ENCODE data around the gene ANO10.

ANO10 gene

GRCh38 chr3:43338295-43338694 lies 283.5 kb downstream of the ANO10 start:
- DNase-seq (ENCODE audit: extremely low spot score, insufficient read length, low read depth) (no peak), FAIRE-seq (no peak)

GRCh38 chr3:43335799-43336198 lies 286.0 kb downstream of the ANO10 start:
- DNase-seq (ENCODE audit: extremely low spot score, insufficient read length, low read depth) (no peak), FAIRE-seq (no peak)

- FAIRE-seq (no peak), DNase-seq (ENCODE audit: extremely low spot score, insufficient read length, low read depth) (no peak)
These were observed 286.8 kb downstream of the ANO10 start for GRCh38 chr3:43334976-43335375.

- no peak for DNase-seq (ENCODE audit: extremely low spot score, insufficient read length, low read depth)
- FAIRE-seq, result no peak
These were observed 290.4 kb downstream of the ANO10 start for GRCh38 chr3:43331381-43331780.

- DNase-seq (ENCODE audit: extremely low spot score, insufficient read length, low read depth) (no peak), FAIRE-seq (no peak)
These were observed 290.8 kb downstream of the ANO10 start for GRCh38 chr3:43330981-43331380.

- DNase-seq (ENCODE audit: extremely low spot score, insufficient read length, low read depth) (no peak), FAIRE-seq (no peak)
These were observed 293.2 kb downstream of the ANO10 start for GRCh38 chr3:43328653-43329052.

GRCh38 chr3:43327582-43327979 lies 294.2 kb downstream of the ANO10 start:
- DNase-seq (ENCODE audit: extremely low spot score, insufficient read length, low read depth) (no peak), FAIRE-seq (no peak)

GRCh38 chr3:43326891-43327581 lies 294.8 kb downstream of the ANO10 start:
- DNase-seq (ENCODE audit: extremely low spot score, insufficient read length, low read depth) (no peak), FAIRE-seq (no peak)

- no peak for FAIRE-seq
- no peak for DNase-seq (ENCODE audit: extremely low spot score, insufficient read length, low read depth)
These were observed 298.3 kb downstream of the ANO10 start for GRCh38 chr3:43323541-43323940.

GRCh38 chr3:43320288-43320687 lies 301.5 kb downstream of the ANO10 start:
- FAIRE-seq, result no peak

GRCh38 chr3:43319794-43320193 lies 302.0 kb downstream of the ANO10 start:
- DNase-seq (ENCODE audit: extremely low spot score, insufficient read length, low read depth), result no peak
- FAIRE-seq, result no peak

More at GRCh38 chr3:43320288-43320687, 301.5 kb downstream of the ANO10 start:
- DNase-seq (ENCODE audit: extremely low spot score, insufficient read length, low read depth), result no peak

- FAIRE-seq, result no peak
- no peak for DNase-seq (ENCODE audit: extremely low spot score, insufficient read length, low read depth)
These were observed 302.4 kb downstream of the ANO10 start for GRCh38 chr3:43319376-43319775.

- DNase-seq (ENCODE audit: extremely low spot score, insufficient read length, low read depth) (no peak), FAIRE-seq (no peak)
These were observed 304.1 kb downstream of the ANO10 start for GRCh38 chr3:43317461-43318316.

- no peak for FAIRE-seq
- DNase-seq (ENCODE audit: extremely low spot score, insufficient read length, low read depth), result no peak
These were observed 304.9 kb downstream of the ANO10 start for GRCh38 chr3:43316783-43317460.
